Stimulated activated CD8-positive, alpha-beta memory T cell treated with anti-CD3 and anti-CD28 coated beads, Interleukin-12 subunit alpha, Interleukin-12 subunit beta, amount 100 ng/mL, for 1 hour (primary cell): ENCODE measurements around the gene ELFN1.

Experiments
- DNase-seq: peaks from one replicate; pipeline ENCODE4 v3.0.0-alpha.2; 2020; ENCODE audit warnings: low read depth

The ELFN1 gene

GRCh38 chr7:1725766-1726630, 55.9 kb downstream of the ELFN1 start:
- DNase-seq, result no peak

- no peak for DNase-seq
These were observed 57.0 kb downstream of the ELFN1 start for GRCh38 chr7:1727079-1727478.

GRCh38 chr7:1727812-1728570, 57.9 kb downstream of the ELFN1 start:
- DNase-seq, result no peak

GRCh38 chr7:1729183-1729582, 59.1 kb downstream of the ELFN1 start:
- DNase-seq, result no peak

- DNase-seq, result no peak
These were observed 59.7 kb downstream of the ELFN1 start for GRCh38 chr7:1729773-1730172.

- no peak for DNase-seq
These were observed 62.0 kb downstream of the ELFN1 start for GRCh38 chr7:1732072-1732471.

GRCh38 chr7:1732645-1733044, 62.6 kb downstream of the ELFN1 start:
- DNase-seq, result no peak

- DNase-seq, result no peak
These were observed 63.3 kb downstream of the ELFN1 start for GRCh38 chr7:1733206-1733907.

- no peak for DNase-seq
These were observed 64.0 kb downstream of the ELFN1 start for GRCh38 chr7:1733908-1734730.

GRCh38 chr7:1735262-1735661, 65.2 kb downstream of the ELFN1 start:
- DNase-seq, result no peak

- no peak for DNase-seq
These were observed 65.9 kb downstream of the ELFN1 start for GRCh38 chr7:1735806-1736483.

- no peak for DNase-seq
These were observed 66.4 kb downstream of the ELFN1 start for GRCh38 chr7:1736484-1736817.

- no peak for DNase-seq
These were observed 66.8 kb downstream of the ELFN1 start for GRCh38 chr7:1736830-1737229.

- DNase-seq, result no peak
These were observed 67.4 kb downstream of the ELFN1 start for GRCh38 chr7:1737523-1737922.

GRCh38 chr7:1737956-1738355, 67.9 kb downstream of the ELFN1 start:
- DNase-seq, result no peak

- DNase-seq, result no peak
These were observed 68.4 kb downstream of the ELFN1 start for GRCh38 chr7:1738511-1738910.

GRCh38 chr7:1738956-1739355, 68.9 kb downstream of the ELFN1 start:
- DNase-seq, result no peak

- DNase-seq, result no peak
These were observed 69.5 kb downstream of the ELFN1 start for GRCh38 chr7:1739593-1739992.

GRCh38 chr7:1740214-1740613, 70.1 kb downstream of the ELFN1 start:
- DNase-seq, result no peak

- DNase-seq, result no peak
These were observed 71.2 kb downstream of the ELFN1 start for GRCh38 chr7:1741246-1741645.
